ENCODE results near the gene EID1.

The EID1 gene

DNA sequence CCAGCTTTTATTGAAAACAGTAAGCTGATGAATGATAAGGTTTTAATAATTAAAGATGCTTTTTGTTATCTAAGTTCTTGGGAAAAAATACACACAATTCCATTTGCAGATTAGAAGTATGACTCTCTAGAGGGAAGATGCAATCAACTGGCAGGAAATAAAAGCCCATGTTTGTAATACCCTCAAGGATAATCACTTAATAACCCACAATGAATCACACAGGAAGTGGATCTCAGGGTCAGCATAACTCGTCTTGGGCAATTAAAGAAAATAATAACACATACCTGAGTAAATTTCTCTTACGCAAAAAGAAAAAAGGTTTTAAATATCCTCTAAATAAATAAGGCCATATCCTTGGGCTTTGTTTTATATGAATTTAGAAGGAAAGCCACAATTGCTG lies 9.4 kb upstream of the EID1 start:
- DNase-seq (ENCODE audit: low read depth in 2 of 2) = no peak

DNA sequence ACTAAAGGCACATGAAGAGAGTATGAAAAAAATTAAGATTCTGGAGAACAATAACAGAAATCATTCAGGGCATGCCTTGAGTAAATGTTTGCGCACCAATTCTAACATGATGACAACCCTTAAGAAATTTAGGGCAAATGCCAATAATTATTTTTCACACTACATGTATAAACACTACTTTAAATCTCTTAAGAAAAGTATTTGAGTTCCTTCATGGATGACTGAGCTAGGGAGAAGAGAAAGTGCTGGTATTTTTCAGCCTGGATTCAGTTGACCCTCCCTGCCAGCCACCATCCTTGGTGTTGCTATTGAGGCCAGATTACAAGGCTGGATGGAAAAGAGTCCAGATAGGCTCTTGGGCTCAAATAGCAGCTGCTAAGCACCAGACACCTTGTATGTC lies 8.0 kb upstream of the EID1 start:
- no peak for DNase-seq (ENCODE audit: low read depth in 2 of 2)

DNA sequence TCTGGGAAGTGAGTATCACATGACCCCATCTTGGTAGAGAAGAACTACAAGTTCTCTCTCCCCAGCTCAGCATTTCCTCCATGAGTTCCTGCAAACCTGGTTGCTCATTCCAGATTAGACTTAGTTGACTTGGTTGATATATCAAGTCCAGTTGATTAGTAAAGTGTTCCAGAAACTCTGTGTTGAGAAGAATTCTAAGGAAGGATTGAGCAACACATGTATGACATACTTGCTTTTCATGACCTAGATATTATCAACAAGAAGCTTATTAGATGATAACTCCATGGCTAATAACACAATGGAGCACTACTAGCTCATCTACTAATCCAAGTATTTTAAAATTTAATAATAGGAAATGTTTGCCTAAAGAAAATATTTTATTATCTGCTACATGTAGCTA lies 6.4 kb upstream of the EID1 start:
- DNase-seq (ENCODE audit: low read depth in 2 of 2) = no peak

DNA sequence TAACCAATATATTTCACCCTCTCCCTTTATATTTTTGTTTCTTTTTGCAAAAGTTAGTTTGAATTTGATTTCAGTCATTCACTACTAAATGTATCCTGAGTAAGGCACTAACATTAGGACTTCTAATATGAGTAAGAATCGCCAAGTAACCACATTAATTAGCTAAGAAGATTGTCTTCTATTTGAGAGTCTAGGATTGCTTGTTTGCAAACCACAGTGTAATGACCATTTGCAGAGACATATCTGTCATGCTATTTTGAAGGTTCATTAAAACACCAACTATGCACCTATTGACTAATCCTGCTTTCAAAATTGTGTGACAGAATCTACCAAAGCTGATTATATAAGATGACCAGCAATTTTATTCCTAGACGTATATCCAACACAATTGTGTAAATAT lies 5.3 kb upstream of the EID1 start:
- no peak for DNase-seq (ENCODE audit: low read depth in 2 of 2)

DNA sequence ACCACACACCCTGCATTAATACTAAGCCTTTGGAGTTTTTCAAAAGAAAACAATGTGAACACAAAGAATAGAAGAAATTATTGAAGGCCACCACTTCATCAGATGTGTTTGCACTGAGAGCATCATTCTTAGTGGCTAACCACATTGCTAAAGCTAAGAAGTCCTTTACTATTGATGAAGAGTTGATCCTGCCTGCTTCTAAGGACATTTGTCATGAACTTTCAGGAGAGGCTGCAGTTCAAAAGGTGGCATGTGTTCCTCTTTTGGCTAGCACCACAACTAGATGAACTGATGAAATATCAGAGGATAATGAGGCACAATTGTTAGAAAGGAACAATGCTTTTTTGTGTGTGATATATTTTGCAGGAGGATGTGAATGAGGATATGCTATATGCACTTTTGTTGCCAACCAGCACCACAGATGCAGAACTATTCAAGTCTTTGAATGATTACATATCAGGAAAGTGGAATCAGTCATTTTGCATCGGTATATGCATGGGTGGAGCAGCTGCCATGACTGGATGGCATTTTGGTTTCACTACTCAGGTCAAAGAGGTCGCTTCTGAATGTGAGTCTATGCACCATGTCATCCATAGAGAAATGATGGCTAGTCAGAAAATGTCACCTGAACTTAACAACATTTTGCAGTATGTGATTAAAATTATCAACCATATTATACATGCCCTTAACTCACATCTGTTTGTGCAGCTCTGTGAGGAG lies 2.5 kb upstream of the EID1 start:
- DNase-seq (ENCODE audit: low read depth in 2 of 2) = no peak

DNA sequence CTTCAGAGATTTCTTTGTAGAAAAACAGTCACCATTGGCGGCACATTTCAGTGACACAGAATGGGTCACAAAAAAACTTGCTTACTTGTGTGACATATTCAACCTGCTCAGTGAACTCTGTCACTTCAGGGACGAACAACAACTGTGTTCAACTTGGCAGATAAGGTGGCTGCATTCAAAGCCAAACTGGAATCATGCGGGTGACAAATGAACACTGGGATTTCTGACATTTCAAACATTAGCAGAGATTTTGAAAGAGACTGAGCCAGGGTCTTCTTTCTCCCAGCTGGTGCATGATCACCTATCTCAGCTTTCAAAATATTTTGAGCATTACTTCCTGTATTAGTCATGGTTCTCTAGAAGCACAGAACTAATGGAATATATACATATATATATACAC lies 1.9 kb upstream of the EID1 start:
- no peak for DNase-seq (ENCODE audit: low read depth in 2 of 2)

DNA sequence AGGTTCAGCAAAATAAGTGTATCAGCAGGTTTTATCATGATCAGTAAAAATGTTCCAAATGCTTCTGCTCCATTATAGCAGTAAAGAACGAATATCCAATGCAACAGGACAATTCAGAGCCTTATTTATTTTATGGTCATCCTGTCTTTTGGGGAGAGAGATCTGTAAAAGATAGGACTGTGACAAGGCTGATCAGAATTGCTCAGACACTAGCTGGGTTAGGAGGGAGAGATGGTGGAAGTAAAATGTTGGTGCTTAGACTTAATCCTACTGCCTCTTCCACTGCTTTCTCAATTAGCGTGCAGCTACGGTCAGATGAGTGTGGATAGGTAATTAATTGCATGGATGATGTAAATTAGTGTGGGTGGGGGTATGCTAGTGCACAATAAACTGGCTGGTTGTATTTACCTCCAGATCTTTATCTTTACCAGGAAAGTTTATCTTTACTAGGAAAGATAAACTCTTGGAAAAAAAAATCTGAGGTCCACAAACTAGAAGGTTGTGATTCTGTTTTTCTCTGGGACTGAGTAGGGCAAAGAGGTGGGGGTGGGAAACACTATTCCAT lies 2.2 kb downstream of the EID1 start:
- no peak for DNase-seq (ENCODE audit: low read depth in 2 of 2)

DNA sequence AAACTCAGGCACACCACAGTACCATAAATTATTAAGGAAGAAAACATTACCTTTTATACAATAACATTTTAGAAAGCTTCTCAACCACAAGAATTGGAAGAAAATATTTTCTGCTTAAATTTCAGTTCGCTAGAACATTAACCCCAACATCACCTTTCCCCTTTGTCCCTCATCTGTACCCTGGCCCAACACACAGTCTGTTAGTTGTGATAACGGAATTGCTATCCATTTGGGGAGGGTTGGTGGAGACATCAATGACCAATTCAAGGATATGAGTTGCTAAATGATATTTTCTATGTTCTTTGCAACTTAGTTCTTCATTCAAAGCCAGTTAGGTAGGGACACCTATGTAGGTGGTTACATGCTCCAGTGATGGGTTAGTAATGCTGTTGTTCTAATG lies 5.8 kb downstream of the EID1 start:
- DNase-seq (ENCODE audit: low read depth in 2 of 2) = no peak

DNA sequence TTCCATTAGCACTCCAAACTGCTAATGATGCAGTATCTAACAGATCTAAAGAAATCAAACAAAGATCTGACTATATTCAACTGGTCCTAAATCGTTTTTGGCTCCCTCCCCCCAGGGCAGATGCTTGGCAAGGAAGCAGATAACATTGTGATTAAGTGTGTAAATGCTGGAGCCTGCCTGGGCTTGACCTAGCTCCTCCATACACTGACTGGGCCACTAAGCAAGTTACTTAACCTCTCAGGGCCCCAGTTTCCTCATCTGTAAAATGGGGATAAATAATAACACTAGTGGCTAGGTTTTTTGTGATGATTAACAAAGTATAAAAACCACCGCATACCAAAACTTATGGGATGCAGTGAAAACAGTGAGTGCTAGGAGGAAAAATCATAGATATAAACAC lies 9.2 kb downstream of the EID1 start:
- no peak for DNase-seq (ENCODE audit: low read depth in 2 of 2)

DNA sequence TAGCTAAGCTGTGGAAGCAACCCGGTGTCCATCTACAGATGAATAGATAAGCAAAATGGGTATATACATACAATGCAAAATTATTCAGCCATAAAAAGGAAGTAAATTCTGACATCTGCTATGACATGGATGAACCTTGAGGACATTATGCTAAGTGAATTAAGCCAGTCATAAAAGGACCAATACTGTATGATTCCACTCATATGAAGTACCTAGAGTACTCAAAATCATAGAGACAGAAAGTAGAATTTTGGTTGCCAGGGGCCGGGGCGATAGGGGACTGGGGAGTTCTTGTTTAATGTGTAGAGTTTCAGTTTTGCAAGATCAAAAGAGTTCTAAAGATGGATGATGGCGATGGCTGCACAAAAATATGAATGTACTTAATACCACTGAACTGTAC lies 10.3 kb downstream of the EID1 start:
- DNase-seq (ENCODE audit: low read depth in 2 of 2) = no peak

DNA sequence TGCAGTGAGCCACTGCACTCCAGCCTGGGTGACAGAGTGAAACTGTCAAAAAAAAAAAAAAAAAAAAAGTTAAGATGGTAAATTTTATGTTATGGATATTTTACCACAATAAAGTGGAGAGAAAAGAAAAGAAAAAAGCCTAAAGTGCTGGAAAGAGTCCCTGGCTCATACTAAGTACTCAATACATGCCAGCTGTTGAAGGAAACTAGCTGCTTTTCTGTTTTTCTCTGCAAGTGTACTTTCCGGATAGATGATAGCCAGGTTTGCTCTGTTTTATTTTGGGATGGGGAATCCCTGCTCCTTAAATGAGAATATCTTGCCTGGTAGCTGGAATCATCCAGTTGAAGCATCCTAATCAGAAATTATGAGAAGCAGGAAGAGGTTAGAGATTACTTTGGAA lies 10.9 kb downstream of the EID1 start:
- DNase-seq (ENCODE audit: low read depth in 2 of 2) = no peak

DNA sequence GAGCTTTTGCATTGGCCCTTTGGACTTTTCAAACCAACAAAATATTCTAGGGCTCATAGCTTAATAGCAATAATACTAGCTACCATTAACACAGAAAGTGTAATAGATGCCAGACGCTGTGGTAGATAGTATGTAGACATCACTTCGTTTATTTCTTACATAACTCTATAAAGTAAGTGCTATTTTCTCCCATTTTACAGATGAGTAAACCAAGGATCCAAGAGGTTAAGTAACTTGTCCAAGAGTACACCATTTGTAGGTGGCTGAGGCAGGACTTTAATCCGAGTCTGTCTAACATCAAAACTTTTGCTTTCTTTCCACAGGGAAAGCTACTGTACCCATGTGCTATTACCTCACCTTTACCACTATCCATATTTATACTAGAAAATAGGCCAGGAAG lies 12.0 kb downstream of the EID1 start:
- no peak for DNase-seq (ENCODE audit: low read depth in 2 of 2)

DNA sequence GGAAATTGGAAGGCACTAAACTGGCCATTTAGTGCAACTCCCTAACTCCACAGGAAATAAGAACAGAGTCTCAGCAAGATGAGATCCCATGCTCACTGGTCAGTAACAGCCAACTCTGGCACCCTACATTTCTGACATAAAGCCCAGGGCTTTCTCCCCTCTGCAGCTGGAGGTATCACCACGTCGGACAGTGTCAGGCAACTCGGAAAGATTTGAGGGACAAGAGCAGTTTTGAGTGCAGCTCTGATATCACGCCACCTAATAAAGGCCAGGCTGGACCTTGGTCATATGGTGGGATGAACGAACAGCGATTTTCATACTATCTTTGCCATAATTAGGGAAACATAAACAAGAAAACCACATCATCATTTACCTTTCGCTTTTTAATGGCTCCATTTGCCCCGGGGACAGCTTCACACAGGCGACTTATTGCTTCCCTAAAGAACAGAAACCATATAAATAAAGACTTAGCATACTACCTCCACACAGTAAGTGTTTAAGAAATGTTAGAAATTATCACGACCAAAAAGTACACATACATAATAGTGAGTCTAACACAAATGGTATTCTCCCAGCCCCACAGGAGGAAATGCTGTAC lies 12.5 kb downstream of the EID1 start:
- DNase-seq (ENCODE audit: low read depth in 2 of 2) = no peak

DNA sequence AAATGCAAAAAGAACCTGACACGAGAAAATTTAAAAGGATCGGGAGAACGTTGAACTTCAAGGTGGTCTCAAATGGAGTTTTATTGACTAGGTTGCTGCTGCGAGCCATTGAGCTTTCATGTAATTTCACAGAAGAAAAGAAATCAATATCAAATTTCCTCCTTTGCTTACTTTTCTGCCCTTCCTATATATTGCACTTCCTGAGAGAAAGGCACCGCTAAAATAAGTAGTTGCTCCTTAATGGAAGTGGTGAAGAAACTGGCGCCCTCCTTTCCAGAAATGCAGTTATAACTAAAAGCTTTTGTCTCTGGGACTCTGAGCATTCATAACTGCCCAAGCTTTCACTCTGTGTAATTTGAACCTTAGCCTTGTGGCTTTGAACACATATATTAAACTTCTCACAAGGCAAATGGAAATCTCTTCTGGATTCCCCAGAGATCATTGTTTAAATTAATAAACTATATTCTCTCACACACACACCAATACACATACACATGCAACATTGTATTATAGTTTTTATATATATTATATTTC lies 13.4 kb downstream of the EID1 start:
- no peak for DNase-seq (ENCODE audit: low read depth in 2 of 2)

DNA sequence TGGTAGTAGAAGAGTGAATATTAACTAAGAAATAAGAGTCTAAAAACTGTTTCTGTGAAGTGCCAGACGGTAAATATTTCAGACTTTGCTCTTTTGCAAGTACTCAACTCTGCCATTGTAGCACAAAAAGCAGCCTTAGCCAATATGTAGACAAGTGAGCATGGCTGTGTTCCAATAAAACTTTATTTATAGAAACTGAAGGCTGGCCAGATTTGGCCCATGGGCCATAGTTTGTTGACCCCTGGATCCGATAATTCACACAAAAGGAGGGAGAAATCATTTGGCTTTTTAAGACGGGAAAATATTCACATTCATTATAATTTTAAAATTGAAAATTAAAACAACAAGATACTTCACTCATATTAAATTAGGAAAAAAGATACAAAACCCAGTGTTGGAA lies 15.4 kb downstream of the EID1 start:
- DNase-seq (ENCODE audit: low read depth in 2 of 2) = no peak

DNA sequence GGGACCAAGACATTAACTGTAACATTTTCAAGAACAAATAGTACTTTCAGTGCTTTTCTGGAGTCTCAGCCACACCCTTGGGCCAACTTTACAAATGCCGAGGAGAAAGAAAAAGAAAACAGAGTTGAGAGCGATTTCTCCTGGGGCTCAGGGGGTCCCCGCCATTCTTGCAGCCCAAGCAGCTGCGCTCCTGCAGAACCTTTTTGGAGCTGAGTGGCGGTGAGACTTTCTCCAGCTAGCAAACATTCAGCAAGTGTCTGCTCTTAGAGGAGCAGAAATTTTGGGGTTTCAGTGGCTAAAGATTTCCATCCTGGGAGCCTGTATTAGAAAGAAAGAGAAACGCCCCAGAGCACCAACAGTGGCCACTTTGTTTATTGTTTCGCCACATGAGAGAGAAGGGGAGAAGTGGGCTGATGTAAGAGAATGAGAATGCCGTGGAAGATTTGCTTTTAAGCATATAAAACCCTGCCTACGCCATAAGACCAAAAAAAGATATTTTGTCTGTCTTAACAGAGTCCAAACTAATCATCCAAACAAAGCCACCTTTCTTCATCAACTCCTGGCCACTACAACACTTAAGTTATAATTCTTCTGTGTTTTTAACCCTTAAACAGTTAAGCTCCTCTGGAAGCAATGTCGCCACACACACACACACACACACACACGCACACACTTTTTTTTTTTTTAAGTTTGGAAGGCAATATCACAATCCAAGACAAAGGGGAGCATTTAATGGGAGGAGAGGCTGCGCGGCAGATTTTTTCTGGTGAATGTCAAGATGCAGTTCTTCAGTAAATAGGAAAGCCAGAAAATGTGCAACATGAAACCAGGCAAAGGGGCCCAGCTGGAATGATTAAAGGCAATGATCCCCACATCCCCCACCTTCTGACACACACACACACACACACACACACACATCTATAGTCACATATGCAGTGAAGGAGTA lies 19.2 kb downstream of the EID1 start:
- DNase-seq (ENCODE audit: low read depth in 2 of 2) = no peak

DNA sequence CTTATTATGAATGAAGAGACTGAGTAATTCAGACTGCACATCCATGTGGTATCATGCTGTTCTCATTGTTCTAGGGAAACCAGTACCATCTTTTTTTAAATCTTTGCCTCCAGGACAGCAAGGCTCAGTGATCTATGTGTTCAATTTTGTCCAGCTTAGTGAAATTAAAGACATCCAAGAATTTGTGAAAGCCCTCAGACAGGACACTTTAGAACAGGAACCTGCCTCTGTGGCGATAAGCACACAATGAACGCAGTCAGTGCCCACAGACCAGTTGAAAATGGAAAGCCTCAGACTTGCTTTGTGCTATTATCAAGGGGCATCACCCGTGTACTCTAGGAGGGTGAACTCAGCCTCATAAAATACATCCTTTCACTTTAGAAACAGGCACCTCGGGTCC lies 20.1 kb downstream of the EID1 start:
- DNase-seq (ENCODE audit: low read depth in 2 of 2) = no peak

DNA sequence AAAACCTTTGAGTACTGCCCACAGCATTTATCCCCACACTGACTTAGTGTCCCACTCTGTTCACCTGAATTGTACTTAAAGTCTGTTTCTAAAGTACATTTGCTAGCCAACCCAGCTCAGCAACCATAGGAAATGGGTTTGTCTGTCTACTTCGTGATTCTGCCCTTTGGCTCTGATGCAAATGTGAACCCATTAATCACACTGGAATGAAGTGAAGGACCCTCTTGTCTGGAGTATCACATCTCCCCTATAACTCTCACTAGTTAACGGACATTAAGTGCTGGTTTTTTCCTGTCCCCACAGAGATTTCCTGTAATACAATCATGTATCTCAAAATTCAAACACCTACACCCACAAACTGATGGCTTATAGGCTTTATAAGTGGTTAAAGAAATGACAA lies 20.5 kb downstream of the EID1 start:
- no peak for DNase-seq (ENCODE audit: low read depth in 2 of 2)

DNA sequence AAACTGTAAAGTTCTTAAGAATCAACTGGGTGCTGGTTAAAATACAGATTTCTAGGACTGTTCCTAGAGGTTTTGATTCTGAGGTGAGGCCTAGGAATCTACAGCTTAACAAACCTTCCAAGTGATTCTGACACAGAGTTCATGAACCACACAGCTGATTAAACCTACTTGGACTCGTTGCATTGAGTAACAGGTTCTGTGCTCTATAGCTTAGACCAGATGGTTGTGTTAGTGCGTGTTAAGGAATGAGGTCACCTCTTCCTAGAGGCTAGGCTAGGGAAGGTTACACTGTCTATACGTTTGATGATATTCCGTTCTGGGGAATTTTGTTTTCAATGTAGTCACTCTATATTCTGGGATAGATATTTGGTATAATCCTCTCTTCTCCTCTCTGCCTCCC lies 21.9 kb downstream of the EID1 start:
- DNase-seq (ENCODE audit: low read depth in 2 of 2) = no peak

DNA sequence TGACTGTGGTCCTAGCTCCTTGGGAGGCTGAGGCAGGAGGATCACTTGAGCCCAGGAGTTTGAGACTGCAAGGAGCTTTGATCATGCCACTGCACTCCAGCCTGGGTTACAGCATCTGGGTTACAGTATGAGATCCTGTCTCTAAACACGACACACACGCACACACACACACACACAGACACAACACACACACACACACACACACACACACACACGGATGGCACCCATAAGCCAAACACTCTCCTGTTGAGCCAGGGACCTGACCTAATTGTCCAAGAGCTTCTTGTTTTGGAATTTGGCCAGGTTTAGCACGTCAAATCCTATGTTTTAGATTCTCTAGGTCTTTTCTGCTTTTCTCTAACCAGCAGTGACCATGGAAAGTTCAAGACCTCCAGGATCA lies 26.8 kb downstream of the EID1 start:
- DNase-seq (ENCODE audit: low read depth in 2 of 2) = no peak

DNA sequence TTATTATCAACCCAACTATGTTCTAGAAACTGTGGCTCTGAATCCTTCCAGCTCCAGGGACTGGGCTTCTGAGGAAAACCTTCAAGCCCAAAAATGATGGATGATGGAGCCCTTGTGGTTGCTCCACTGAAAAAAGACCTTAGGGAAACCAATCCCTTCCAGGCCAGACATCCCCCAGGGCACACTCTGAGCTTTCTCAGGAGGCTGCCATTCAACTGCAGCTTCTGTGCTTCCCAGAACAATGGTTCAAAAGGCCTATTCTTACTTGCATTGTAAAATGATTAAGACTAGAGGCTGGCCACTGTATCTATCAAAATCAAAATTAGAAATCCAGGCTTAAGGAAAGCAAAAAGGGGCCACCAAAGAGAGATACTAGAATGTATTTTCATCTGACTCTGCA lies 27.3 kb downstream of the EID1 start:
- DNase-seq (ENCODE audit: low read depth in 2 of 2) = no peak

DNA sequence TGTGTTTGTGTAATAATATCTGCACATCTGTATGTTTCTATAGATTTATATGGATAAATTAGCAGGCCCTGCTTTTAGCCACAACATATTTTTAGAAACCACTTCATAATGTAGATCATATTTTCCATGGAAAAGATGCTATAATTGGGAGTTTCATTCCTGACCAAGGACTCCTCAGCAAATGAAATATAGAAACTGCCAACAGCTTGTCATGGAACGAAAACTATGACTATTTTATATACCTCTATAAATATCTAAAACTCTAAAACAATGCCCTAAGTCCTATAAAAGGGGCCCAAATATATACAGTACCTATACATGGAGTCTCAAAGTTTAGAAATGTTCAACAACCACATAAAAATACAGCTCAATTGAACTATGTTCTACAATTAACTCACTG lies 27.9 kb downstream of the EID1 start:
- no peak for DNase-seq (ENCODE audit: low read depth in 2 of 2)

Measured in activated CD4-positive, alpha-beta T cell treated with anti-CD3 and anti-CD28 coated beads for 24 hours (primary cell).